SK-MEL-5 (cell line): ENCODE data around the gene UBN2. TPM values are rescaled to one million over a fixed set of nuclear protein-coding genes. Genes with fewer than 3 reads are reported as not detected.
"Not testable (repeated sequence)": the region's sequence is repeated elsewhere in the genome, so short reads cannot be mapped to it uniquely, and the experiment has no call there.

ENCODE experiments used
- DNase-seq: peaks from one replicate; pipeline ENCODE4 v3.0.0-alpha.2; 2016; ENCODE audit warnings: low read depth, low spot score
- in situ Hi-C: cut with HindIII; loops from 2 replicates; pipeline ENCODE4 v1.10.0; 2016; ENCODE audit warnings: low sequenced_read_pairs, high pct_unique_total_duplicates, low pct_unique_long_range_greater_than_20kb
- total RNA-seq: library from RNA; depleted of rRNA; stranded (reverse); fragments of >200 nt; shearing (Covaris generic); gene quantifications from 2 replicates; pipeline ENCODE4 v1.2.3, GENCODE V29; 2014

The UBN2 gene
- total RNA-seq, 1 experiment from 2014 or later = 4.5 TPM

DNA sequence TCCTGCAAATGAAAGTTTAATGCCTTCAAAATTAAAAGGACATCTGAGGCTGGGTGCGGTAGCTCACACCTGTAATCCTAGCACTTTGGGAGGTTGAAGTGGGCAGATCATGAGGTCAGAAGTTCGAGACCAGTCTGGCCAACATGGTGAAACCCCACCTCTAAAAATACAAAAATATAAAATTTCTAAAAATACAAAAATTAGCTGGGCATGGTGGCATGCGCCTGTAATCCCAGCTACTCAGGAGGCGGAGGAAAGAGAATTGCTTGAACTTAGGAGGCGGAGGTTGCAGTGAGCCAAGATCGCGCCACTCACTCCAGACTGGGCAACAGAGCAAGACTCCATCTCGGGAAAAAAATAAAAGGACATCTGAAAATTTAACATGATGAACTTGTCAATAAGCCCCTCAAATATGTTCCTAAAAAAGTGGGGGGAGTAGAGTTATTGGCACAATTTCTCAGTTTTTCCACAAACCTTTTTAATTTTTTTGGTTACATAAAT, 4.0 kb upstream of the UBN2 start:
- DNase-seq, in situ Hi-C loops: not testable (repeated sequence)

DNA sequence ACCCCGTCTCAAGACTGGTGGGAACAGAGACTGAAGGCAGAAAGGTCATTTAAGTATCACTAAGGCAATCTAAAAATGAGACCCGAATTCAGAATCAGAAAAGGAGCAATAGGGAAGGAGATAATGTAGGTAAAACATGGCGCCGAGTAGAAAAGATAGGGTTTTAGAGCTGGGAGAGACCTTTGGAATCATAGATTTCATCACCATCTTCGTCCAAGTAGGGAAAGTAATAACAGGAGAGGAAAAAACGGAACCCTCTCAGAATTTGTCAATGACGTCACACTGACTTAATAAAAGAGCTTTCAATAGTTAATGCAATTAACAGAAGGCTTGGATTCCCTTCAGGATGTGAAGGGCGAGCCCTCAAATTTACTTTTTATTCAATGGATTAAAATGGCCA, 1.0 kb upstream of the UBN2 start:
- in situ Hi-C loops = no loop called here
- no peak for DNase-seq

DNA sequence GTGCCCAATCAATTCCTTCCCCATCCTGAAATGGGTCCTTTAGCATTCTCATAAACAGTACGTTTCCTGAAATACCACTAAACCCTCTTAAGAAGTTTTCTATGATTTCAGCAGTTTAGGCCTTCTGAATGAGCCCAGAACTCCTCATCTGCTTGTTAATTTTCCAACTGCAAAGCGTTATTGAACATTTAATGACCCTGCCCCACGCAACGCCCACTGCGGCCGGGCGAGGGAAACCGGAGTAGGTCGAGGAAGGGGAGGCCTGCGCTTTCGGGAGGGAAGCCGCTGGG, 608 bp upstream of the UBN2 start:
- in situ Hi-C loops = no loop called here

DNA sequence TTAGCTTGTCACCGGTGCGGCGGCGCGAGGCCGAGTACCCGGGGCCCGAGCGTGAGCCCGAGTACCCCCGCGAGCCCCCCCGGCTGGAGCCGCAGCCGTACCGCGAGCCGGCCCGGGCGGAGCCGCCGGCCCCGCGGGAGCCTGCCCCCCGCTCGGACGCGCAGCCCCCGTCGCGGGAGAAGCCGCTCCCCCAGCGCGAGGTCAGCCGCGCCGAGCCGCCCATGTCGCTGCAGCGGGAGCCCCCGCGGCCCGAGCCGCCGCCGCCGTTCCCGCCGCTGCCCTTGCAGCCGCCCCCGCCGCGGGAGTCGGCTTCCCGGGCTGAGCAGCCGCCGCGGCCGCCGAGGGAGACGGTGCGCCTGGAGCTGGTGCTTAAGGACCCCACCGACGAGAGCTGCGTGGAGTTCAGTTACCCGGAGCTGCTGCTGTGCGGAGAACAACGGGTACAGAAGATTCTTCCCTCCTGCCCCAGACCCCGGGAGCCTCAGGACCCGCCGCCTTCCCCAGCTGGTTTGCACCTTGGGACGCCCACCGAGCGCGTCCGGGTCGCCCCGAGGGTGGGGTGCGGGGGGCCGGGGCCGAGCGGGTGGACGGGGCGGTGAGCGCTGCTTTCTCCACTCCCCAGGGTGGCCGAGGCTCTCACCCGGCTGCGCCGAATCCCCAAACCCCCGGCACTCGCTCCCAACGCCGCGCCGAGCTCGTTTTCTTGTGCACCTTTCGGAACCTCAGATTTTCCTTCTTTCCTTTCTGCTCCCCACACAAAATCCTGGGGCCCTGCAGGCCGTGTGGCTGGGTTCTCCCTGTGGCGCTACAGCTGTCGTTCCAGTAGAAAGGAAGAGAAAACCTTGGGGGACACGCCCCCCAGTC, 708 bp downstream of the UBN2 start:
- DNase-seq = peak; percentile 27
- in situ Hi-C loops = no loop called here

More for the DNA sequence above, 608 bp upstream of the UBN2 start:
- no peak for DNase-seq

DNA sequence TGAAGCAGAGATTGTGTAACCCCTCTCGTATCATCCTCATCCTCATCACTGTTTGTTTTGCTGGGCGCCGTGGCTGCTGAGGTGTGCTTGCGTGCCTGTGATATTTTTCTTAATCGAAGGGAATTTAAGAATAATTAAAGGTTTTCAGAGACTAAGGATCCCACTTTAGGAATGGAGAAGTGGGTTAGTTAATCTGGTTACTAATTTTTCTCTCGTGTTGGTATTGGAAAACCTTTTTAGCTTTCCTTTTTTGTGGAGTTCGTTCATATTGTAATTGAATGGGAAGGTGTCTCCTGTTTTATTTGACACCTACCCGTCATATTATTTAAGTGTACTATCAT, 1.3 kb downstream of the UBN2 start:
- no peak for DNase-seq
- in situ Hi-C loops = no loop called here

DNA sequence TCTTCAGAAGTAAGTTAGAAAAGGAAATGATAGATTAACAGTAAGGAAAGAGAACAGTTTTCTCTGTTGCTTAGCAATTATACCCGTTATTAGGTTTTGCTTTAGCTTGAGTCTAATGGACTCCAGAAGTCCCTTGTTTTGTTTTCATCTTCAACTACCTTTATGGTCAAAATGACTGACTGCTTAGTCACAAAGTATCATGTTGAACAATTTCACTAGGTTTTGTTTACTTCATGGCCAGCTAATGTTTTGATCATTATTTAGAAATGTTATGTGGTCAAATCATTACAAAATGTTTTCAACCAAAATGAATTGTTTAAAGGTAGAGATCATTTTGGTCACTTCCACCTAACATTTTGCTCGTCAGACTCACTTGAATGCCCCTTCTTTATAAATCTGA, 1.9 kb downstream of the UBN2 start:
- in situ Hi-C loops = no loop called here
- no peak for DNase-seq

DNA sequence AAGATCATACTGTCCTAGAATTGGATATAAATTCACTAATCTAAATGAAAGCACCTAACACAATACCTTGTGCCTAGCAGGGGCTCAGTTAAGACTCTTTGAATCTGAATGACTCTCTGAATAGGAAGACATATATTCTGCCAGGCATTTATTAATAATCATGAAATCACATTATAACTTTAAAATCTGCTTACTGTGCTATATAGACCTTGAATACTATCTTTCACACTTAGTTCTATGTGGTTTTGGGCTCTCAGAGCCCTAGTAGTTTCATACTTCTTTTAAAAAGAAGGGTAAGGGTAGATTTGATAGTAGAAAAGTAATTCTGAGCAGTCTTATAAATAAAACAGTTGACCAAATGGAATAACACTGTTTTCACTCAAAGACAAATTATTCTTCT, 10.2 kb downstream of the UBN2 start:
- in situ Hi-C loops = no loop called here
- DNase-seq = no peak

DNA sequence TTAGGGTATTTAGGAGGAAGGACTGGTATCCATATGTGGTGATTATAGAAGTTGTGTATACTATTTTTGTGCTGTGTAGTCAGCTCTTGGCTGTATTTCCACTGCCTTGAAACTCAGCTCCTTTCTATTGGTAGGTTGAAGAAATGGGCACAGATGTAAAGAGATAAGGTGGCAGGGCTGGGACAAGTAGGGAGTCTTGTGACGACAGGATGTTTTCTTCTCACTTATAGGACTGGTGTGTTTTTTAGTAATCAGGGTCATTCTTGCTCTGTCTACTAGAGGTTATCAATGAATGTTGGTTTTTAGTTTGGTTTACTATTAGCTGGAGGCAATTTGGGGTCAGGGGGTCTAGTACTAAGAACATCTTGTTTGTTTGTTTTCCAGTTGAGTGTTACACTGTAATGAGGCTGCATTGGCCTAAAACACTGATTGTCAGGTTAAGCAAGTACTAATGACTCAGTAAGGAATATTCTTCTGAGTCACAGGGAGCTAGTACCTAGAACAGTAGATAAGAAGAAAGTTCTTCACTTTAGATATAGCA, 11.8 kb downstream of the UBN2 start:
- in situ Hi-C loops = no loop called here
- no peak for DNase-seq

DNA sequence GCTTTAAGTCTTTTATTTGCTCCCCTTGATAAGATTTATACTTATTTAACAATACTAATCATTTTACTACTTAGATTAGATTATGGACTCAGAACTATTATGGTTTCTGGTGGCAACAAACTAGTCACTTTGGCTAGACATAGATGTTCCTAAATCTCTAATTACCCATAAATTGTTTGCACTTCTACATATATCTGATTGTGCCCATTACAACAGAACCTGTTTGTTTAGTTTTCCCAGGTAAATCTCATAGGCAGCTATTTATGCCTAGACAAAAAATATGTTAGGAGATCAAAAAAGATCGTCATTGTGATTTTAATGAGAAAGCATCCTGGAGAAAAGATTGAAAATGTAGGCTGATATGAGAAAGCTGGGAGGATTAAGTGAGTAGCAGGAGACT, 14.4 kb downstream of the UBN2 start:
- DNase-seq = no peak
- in situ Hi-C loops = no loop called here

DNA sequence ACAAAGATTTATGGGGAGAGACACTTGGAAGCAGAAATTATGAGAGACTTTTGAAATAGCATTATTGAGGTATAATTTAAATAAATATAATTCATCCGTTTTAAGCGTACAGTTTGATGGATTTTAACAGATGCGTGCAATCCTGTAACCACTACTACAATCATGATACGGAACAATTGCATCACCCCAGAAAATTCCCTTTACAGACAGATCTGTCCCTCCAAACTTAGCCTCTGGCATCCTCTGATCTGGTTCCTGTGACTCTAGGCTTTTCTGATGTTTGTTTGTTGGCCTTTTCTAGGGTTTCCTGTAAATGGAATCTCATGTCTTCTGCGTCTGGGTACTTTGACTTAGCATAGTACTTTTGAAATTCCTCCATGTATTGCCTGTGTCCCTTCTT, 15.5 kb downstream of the UBN2 start:
- in situ Hi-C loops = no loop called here
- DNase-seq = no peak

DNA sequence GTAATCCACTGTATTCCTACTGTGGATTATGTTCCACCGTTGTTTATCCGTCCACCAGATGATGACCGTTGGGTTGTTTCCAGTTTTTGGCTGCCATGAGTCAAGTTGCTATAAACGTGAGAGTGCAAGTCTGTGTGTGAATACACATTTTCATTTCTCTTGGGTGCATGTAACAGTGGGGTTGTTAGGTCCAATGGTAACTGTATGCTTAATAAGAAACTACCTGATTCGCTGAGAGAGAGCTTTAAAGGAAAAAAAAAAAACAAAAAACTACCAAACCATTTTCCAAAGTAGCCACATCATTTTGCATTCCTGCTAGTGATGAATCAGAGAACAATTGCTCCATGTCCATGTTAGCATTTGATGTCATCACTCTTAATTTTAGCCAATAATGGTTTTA, 15.9 kb downstream of the UBN2 start:
- in situ Hi-C loops = no loop called here
- DNase-seq = no peak

DNA sequence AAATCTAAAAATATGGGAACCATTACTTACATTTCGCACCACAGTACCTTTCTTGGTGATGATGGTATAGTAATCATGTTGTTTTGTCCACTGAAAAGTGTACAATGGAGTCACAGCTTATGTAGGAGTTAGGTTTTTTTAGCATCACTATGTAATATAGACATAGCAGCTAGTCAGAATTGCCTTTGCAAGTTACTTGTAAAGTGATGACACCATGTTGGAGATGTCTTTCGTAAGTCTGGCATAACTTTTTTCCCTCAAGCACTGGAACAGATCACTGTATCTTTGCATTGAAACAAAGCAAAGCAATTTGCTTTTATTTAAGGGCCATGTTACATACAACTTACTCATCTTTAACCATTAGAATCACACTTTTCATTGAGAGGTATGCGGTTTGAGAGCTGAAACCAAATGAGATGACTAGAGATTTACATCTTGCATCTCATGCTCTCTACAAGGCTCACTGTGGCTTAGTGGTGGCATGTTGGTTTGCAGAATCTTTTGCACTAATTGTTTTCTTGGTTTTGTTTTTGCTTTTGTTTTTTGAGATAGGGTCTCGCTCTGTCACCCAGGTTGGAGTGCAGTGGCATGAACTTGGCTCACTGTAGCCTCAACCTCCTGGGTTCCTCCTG, 18.3 kb downstream of the UBN2 start:
- no peak for DNase-seq
- in situ Hi-C loops = no loop called here

DNA sequence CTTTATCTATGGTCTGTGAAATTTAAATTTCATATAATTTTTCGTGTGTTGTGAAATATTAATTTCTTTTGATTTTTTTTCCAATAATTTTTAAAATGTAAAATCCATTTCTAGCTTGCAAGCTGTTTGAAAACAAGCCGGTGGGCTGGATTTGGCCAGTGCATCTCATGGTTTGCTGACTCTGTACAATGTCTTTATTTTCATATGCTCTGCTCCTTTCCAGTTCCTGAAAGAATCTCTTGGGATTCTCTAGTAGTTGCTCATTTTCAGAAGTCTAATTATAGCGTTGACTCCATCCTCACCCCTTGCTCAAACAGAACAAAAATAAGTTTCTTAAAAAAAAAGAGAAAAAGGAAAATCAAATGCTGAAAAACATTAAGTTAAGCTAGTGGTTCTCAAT, 21.4 kb downstream of the UBN2 start:
- no peak for DNase-seq
- in situ Hi-C loops = no loop called here

DNA sequence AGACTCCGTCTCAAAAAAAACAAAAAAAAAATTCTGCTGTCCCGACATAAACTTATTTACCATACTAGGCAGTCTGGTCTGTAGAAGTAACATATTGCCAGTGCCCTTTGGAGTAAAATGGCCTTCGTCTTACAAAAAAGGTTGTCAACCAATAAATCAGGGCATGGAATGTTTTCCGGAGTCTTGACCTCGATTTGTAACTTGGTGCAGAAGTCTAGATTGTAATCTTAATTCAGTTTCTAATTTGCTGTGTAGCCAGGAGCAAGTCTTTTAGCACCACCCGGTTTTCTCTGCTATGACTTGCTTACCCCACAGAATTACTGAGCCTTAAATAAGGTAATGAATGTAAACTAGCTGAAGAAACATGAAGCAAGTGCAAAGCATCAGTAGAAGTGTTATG, 23.2 kb downstream of the UBN2 start:
- DNase-seq = no peak
- in situ Hi-C loops = no loop called here

DNA sequence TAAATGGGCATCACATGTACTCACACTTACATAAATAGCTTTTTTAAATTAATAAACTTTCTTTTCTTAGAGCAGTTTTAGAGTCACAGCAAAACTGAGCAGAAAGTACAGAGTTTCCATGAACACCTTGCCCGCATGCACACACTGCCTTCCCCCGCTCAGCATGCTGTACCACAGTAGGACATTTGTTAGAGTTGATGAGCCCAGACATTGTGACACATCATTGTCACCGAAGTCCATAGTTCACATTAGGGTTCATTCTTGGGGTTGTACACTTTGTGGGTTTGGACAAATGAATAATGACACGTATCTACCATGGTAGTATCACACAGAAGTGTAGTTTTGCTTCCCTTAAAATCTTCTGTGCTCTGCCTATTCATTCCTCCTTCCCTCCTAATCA, 23.7 kb downstream of the UBN2 start:
- in situ Hi-C loops = no loop called here
- no peak for DNase-seq

DNA sequence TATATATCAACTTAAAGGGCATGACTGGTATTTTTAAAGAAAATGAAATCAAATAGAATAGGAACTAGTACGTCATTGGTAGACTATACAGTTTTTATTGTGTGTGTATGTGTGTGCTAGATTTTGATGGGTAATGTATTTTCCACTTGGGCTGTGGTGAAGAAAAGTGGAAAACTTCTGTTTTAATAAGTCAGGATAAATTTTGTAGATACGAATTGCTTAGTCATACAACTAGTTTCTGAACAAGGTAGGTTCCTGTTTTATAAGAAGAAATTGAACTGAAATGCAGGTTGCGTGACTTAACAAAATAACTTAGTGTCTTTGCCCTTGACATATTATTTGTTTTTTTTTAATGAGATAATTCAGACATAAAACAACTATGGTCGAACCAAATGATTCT, 24.3 kb downstream of the UBN2 start:
- in situ Hi-C loops = no loop called here
- no peak for DNase-seq

DNA sequence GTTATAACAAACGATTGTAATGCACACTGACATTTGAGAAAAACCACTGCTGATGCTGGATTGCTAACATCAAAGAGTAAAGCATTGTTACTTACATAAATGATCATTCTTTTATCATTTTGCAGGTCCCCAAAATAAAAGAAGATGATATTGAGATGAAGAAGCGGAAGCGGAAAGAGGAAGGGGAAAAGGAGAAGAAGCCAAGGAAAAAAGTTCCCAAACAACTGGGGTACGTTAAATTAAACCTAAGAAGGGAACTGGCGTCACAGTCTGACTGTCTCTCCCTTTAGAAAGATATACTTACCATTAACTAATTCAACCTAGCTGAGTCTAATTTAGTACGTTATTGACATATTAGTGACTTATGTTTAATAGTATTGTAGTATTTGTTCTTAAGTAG, 28.1 kb downstream of the UBN2 start:
- in situ Hi-C loops = no loop called here
- DNase-seq = no peak

DNA sequence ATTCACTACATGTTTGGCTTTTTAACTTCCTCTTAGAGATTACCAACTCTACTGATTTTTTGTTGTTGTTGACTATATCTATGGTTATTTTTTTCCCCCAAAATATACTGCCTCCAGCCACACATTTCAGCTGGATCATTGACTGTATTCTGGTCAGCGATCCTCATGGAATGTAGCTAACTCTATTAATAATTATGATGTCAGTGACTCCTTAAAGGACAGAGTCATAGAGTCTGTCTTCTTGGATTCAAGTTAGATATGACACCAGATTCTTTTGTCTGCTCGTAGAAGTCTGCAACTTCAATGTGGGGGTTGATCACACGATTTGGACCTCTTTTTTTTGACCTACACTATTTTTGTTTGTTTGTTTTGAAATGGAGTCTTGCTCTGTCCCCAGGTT, 33.2 kb downstream of the UBN2 start:
- DNase-seq = no peak
- in situ Hi-C loops = no loop called here

DNA sequence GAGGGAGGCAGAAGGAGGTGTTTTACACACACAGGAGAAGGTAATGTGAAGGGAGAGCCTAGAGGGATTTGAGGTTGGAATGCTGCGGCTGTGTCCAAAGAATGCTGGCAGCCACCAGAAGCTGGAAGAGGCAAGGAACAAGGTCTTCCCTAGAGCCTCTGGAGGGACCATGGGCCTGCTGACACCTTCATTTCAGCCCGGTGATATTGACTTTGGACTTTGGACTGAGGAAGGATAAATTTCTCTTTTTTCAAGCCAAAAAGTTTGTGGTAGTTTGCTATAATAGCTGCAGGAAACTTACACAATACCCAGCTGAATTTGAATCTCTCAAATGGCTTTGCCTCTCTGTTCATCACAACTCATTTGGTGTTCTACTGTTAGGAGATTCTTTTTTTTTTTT, 34.6 kb downstream of the UBN2 start:
- DNase-seq = no peak
- in situ Hi-C loops = no loop called here
